HG02798 (cell line): Measurements from ENCODE around the gene SLC8A1.

Experiments used
- ATAC-seq: cut with Tn5 transposase; IDR thresholded peaks from one replicate; pipeline ENCODE4 v1.9.1; 2021; ENCODE audit warnings: mild to moderate bottlenecking; ENCODE audit not compliant: unreplicated experiment, poor library complexity

Gene SLC8A1

DNA sequence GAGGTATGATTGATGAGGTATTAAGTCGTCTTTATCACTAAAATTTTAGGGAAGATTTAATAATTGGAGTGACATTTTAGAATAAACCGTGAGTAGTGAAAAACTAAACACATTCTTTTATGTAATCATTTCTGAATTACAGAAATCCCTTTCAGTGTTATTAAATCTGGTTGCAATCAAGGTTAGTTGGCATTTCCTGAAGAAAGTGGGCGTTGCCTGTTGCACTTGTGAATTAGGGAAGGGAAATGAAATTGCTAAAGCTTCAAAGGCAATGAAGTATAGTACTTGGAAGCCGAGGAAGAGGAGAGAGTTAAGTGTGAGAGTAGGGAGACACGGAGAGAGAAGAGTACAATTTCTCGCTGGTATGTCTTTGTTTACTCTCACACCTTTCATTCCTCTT is 274.5 kb downstream of the SLC8A1 start:
- no peak for ATAC-seq

DNA sequence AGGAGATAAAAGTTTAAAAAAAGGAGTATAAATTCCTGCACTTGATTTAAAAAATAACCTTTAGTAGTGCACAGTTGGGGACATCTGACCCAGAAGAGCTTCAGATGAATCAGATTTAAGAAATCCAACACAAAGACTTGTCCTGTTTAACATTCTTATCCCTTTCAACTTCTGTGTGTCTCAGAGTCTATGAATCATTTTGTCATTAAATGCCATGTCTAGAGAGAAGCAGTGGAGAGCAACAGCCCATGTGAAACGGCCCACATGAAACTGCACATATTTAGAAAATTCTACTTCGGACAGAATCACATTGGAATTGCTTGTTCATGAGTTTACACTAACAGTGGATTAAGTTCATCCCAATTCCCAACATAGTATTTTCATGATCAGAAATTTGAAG is 278.6 kb downstream of the SLC8A1 start:
- no peak for ATAC-seq

DNA sequence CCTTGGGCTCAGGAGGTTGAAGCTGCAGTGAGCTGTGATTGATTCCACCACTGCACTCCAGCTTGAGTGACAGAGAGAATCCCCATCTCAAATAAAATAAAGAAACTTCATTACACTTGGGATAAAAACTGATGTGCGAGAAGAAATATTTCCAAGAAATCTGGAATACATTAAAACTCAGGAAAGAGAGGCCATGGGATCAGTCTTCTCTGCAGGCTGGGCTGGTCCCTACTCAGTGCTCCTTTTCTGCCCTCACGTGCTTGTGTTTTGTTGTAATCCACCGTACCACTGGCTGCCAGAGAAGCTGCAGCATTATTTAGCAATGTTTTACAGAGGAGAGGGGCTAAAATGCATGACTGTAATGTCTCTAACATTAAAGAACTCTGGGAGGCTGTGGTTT is 282.0 kb downstream of the SLC8A1 start:
- ATAC-seq: no peak

DNA sequence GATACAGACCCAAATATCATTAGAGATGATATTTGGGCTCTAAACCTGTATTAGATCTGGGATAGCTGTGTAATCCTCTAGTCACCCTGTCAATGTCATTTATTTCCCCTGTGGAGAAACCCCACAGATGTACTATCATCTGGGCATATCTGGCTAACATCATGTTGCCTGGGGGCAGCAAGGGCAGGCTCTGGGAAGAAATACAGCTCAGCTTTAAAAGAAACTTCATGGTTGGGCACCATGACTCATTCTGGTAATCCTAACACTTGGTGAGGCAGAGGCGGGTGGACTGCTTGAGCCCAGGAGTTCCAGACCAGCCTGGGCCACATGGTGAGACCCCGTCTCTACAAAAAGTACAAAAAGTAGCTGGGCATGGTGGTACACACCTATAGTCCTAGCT is 282.5 kb downstream of the SLC8A1 start:
- ATAC-seq: no peak

DNA sequence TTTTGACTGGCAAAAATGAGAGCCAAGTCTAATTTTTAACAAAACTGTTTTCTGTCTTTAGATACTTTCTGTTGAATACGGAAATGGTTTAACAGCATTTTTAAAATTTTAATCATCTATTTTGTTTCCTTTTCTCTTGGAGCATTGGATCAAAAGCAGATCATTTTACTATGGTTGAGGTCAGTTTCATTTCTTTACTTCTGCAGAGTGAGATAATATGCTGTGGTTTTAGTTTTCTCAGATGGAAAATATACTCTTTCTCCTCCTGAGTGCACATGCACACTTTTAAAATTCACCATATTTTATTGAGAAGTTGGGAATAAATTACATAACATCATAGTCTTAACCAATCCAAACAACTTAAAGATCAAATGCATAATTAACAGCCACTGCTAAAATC is 283.3 kb downstream of the SLC8A1 start:
- no peak for ATAC-seq

DNA sequence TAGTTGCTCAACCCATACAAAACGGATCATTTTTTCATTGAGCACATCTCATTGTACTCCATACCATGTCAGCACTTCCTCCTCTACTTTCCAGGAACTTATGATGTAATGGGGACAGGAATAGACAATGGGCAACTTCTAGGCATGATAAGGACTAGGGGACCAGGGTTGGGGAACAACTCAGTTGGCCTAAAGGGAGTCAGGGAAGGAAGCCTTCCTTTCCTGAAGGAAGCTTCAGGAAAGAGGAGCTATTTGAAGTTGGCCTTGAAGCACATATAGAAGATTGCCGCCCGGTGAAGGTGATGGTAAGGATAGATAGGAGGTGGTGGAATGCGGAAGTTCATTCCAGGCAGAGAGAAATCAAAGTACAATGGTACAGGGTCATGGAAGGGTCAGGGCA is 283.9 kb downstream of the SLC8A1 start:
- ATAC-seq: no peak

DNA sequence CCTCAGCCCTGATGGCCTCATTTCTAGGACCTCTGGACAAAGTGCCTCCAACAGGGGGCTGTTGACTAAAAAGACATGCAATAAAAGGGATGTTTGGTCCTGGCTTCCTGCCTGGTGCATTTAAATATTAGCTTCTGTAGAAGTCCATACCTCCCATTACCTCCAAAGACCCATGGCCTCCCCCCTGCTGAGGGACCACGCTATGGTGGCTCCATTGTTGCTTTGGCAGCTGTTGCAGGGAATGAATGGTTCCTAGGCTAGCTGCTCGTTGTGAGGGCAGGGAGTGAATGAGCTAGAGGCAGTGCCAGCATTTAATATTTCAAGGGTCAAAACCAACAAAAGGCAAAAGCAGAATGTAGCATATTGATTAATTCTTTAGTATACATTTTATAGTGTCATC is 285.9 kb downstream of the SLC8A1 start:
- no peak for ATAC-seq

DNA sequence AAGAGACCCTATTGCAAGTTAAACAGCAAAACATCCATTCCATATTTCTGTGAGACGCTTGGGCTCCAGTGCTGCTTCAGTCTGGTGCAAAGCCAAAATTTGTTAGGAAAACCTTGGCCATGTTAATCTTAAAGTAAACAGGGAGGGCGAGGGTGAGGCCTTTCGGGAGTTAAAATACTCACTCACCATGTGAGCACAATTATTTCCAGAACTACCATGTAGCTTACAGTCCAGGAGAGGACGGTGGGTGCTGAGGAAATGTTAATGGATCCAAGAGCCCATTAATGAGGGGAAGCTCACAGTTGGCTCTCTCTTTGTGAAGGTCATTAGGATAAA is 286.4 kb downstream of the SLC8A1 start:
- ATAC-seq: no peak

DNA sequence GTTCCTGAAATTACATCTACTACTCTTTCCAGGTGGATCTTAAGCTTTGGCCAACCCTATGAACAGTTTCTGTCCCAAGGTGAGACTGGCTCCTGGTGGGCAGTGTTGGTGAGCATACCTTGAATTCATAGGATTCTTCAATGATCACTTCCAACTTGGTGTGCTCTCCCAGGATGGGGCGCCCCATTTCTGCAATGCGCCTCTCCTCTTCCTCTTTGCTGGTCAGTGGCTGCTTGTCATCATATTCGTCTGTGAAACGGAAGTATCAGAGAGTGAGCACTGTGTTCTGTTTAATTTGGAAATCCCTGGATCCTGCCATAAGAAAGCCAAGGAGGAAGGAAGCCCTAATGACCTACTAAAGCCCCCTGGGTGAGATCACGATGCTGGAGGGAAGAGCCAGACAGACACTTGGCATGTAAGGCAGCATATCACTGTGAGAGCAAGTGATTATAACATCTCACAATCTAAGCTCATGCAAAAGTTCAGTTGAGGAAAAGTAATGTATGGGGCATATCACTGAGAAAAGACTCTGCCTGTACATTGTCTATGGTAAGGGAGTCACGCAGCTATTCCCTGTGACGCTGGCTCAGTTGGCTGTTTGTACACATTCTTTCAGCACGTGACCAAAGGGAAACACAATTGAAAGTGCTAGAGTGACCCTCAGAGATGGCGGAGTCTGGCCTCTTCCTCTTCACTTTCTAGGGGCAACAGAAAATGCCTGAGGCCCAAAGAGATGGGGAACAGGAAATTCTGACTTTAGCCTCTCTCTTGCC is 287.0 kb downstream of the SLC8A1 start:
- ATAC-seq: no peak

DNA sequence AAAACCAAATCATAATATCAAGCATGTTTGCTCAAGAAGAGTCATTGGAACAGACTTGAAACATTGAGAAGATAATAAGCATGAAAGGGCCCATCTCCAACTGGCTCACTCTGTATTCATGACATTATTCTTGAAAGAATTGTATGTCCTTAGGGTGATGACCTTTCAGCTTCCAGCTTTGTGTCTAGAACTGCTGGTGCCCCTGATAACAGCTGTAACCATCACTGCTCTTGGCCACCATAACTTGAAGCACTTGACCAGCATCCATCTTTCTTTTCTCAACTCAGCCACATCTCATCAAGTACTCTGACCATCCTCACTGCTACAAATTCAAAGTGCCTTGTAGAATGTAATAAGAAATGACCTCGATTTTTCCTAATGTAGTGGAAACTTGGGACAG is 289.9 kb downstream of the SLC8A1 start:
- no peak for ATAC-seq

DNA sequence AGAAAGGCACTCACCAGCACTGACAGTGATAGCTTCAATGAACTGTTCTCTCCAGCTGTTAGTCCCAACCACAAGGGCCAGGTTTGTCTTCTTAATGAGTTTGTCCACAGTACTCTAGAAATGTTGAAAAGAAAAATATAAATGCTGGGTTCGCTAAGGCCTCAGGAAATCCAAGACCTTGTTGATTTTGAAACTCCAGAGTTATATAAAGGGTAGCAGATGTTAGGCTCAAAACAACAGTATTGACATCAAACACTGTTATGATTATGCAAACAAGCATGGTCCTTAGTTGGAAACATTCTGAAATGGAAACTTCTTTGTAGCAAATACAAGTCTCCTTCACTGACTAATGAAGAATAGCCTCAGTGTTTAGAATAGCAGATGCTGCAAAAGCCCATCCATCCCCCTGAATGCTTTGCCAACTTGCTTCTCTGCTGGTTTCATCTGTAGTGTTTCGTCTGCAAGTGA is 291.1 kb downstream of the SLC8A1 start:
- no peak for ATAC-seq

DNA sequence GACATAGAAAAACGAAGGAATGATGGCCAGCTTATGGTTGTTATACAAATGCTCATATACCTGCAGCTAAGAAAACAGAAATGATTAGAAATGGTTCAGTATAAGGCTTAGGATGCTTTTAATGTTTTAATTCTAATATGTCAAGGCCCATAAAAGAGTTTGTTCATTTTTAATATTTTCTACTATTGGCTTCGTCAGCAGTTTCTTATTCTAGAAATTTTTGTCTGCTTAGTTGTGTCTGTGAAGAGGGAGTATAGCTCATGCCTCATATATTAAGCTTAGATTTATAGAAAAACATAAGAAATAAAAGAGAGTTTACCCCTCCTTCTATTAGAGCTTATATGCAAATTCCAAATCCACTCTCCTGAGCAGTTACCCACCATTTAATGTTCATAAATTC is 292.6 kb downstream of the SLC8A1 start:
- no peak for ATAC-seq

DNA sequence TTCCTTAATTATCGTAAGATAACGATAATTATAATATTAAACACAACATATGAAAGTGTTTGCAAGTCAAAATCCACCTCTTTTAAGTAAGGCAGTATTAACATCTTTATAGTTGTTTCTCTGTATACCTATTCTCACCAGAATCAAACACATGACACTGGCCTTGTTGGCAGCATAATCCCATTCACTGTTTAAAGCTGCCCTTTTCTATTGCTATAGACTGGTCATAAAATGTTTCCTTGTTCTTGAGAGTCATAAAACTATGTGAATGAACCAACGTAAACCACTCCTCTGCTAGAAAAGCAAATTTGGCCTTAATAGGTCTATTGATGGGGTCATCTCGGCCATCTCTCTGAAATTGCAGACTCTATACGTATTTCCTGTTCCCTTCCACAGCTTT is 293.1 kb downstream of the SLC8A1 start:
- ATAC-seq: no peak

DNA sequence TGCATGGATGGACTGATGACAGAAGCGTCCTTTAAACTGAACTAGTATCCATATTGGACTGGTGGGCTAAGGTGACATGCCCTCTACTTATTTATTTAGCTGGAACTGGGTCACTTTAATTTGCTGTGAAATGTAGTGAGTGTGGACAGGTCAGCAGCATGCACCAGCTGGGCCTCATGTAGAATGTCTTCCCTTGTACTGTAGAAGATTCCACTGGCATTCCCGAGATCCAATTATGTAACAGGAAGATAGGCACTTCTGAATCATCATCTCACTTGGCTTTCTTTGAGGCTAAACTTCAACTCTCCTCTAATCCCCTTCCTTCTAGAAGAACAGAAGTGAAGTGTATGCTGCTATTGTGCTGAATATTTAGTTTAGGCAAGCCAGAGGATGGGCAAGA is 296.2 kb downstream of the SLC8A1 start:
- ATAC-seq: no peak

DNA sequence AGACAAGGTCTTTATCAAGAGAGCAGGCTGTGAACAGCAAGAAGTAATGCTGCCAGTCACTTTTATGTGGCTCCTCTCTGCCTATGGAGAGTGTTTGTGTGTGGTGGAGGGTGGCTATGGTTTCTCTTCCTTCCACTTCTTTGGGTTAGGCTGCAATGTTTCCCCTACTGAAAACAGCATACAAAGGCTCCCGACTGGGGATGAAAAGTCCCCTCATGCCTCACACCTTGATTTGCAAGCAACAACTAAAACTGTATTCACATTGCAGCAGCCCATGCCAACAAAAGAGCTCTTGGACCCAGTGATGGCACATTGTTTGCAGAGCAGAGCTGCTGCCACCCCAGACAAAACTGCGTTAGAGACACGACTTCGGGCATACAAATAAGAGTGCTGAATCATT is 301.6 kb downstream of the SLC8A1 start:
- ATAC-seq: no peak

DNA sequence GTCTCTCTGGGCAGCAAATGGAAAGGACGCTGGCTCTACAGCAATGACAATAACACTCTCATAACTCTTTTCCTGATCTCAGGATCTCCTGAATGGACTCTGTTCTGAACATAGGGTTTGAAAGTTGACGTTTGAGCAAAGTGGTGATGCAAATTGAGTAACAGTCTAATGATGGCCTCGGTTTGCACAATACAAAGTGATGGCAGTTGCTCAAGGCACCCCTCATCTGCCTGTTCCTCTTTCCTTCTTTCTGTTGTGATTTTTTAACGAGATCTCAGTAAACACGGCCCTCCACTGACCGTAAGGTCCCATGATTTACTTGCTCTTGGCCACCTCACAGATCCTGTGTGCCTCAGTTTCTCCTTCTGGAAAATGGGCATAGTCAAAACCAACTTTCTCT is 303.6 kb downstream of the SLC8A1 start:
- ATAC-seq: no peak

DNA sequence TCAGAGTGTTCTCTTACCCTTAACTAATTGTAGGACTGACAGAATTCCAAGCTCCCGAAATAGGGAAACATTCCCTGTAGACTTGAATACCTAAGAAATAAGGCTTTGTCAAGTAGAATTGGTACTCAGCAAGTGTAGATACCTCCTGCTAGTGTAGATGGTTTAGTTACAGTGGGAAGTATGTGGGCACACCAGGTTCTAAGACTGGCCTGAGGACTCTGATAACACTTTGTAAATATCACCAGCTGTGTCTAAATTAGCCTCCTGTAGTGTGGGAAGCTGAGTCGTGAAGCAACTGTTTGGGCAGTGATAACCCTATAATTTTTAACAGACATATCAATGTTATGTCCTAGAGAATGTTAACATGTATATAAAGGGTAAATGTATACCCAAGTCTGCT is 304.5 kb downstream of the SLC8A1 start:
- no peak for ATAC-seq

DNA sequence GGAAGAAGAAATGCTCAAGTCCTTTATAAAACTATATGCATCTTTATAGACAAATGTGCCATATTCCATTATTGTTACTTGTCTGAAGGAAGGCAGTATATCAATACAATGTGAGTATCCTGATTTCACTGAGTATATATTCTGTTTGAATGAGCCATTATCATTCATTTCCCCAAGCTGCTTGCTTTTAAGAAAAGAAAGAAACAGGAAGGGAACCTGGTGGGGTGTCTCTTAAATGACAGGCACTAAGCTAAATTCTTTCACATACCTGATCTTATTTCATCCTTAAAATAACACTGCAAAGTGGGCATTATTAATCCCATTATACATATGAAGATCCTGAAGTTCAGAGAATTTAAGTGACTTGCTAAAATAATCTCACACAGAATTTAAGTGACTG is 307.9 kb downstream of the SLC8A1 start:
- ATAC-seq: no peak

DNA sequence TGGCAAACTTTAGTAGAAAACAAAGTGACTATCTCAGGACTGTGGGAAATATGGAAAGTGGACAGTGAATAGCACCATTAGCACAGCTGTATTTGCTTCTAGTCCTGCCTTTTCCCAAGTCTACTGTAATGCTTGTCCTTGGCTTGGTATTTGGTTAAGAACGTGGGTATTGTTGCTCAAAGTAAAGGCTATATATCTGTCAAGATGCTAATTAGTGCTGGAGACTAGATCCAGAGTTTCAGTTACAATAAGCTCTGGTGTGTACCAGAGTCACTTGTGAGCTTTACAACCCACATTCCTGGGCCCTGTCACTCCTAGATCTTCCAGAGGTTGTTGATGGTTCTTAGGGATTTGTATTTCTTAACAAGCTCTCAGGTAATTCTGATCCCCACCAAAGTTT is 313.6 kb downstream of the SLC8A1 start:
- ATAC-seq: no peak

DNA sequence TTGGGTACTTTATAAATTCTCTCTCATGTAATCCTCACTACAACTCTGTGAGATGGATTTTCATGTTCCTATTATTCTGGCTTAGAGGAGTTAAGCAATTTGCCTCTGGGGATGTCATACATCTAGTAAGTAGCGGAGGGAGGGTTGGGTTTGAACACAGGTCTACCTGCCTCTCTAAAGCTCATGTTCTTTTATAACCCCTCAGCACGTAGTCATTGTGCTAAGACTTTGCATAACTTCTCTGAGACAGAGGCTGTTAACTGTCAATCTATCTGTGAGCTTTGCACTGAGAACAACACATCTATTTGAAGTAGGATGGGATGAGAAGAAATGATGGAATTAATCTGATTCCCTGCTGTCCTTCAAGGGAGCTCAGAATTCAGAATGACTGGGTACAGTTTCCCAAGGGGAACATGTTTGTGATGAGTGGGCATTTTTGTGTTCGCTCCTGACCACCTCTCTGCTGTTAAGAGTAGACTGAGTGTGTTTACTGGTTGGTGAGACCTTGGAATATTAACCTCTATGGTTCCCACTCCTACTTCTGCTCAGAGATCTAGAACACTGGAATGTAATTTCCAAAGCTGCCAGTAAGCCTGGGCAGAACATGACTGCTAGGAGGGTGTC is 320.7 kb downstream of the SLC8A1 start:
- no peak for ATAC-seq

DNA sequence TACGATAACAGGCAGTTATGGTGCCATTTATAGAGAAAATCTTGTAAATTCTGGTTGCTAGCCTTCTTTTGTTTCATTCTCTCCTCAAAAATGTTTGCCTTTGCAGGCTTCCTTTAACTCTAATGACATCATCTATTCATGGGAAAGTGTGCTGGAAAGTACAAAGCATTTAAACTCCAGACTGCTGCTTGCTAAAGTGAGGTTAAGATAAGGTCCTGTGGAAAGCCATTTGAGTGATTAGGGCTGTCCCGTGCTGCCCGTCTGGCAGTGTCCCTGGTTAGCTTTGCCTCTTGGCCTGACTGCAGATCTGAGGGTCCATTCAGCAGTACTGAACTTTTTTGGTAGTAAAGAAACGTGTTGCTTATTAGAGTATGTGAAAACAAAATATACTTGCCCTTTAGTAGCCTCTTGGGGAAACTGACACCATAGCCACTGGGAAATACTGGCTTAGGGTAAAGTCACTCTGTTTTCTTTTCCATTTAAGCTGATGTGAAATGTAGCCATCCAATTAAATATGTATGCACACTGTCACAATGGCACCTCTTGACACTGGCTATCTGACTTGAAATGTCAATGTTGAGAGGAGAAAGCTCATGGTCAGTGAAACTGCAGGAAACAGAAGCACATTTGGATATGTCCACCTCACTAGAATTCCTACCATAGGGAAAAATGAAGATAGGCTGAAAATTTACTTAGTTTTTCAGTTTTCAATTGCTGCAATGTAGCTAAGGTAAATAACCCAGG is 321.5 kb downstream of the SLC8A1 start:
- ATAC-seq: no peak

DNA sequence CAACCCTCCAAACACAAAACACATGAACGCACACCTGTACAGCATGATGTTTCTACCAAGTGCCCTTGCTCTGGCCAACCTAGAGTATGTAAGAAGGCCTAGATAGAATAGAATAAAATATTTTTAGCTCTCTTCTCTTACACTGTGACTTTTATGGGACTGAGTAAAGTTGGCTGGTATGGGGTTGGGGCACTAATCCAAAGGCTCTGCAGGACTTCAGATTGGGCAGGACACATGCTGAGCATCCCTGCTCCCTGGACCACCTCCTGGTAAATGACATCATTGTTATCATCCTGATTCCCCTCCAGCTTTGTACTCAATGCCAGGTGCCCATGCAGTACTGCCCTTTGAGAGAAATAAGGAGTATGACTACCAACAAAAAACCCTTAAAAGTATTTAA is 322.2 kb downstream of the SLC8A1 start:
- ATAC-seq: no peak
